M059J (cell line): ENCODE results near the gene MLEC. TPM values are rescaled to one million over a fixed set of nuclear protein-coding genes. Genes with fewer than 3 reads are reported as not detected.

Source experiments
- DNase-seq: peaks from one replicate; pipeline ENCODE4 v3.0.0-alpha.2; 2012; ENCODE audit warnings: low read depth
- total RNA-seq: library from RNA; depleted of rRNA; stranded (reverse); fragments of >200 nt; shearing (Covaris generic); gene quantifications from 2 replicates; pipeline ENCODE4 v1.2.3, GENCODE V29; 2014; rRNA removed

The MLEC gene
- total RNA-seq = 105 and 148 TPM in 2 replicates

- DNase-seq = peak; percentile 96
Observed at GRCh38 chr12:120686690-120687577, at the start of gene MLEC. TSS of gene MLEC (plus strand) at chr12:120687149. CDS start at chr12:120687297, 148 bp downstream.

- DNase-seq = no peak
Observed at GRCh38 chr12:120639771-120640721, 46.9 kb upstream of the MLEC start, which contains the start of gene CABP1. TSS of gene CABP1 (plus strand) at chr12:120640626. CDS start at chr12:120640686, 60 bp downstream.

GRCh38 chr12:120640861-120641833 is 45.8 kb upstream of the MLEC start:
- DNase-seq = peak; percentile 55

GRCh38 chr12:120642121-120642520 is 44.8 kb upstream of the MLEC start:
- no peak for DNase-seq

GRCh38 chr12:120642826-120643225 is 44.1 kb upstream of the MLEC start:
- no peak for DNase-seq

GRCh38 chr12:120643574-120643973 is 43.4 kb upstream of the MLEC start:
- DNase-seq = no peak

GRCh38 chr12:120646044-120646443 is 40.9 kb upstream of the MLEC start:
- DNase-seq = no peak

GRCh38 chr12:120647375-120647755 is 39.6 kb upstream of the MLEC start:
- no peak for DNase-seq

- DNase-seq = no peak
Observed at GRCh38 chr12:120649442-120650232, 37.3 kb upstream of the MLEC start.

- DNase-seq = no peak
Observed at GRCh38 chr12:120650233-120650690, 36.7 kb upstream of the MLEC start.

- DNase-seq = no peak
Observed at GRCh38 chr12:120651821-120652220, 35.1 kb upstream of the MLEC start.

- no peak for DNase-seq
Observed at GRCh38 chr12:120652656-120653435, 34.1 kb upstream of the MLEC start.

GRCh38 chr12:120653611-120654010 is 33.3 kb upstream of the MLEC start:
- no peak for DNase-seq

- DNase-seq = no peak
Observed at GRCh38 chr12:120654656-120655055, 32.3 kb upstream of the MLEC start.

- DNase-seq = no peak
Observed at GRCh38 chr12:120656008-120656407, 30.9 kb upstream of the MLEC start.

- DNase-seq = no peak
Observed at GRCh38 chr12:120658286-120659150, 28.4 kb upstream of the MLEC start.

GRCh38 chr12:120659151-120659525 is 27.8 kb upstream of the MLEC start:
- no peak for DNase-seq

GRCh38 chr12:120661432-120661831 is 25.5 kb upstream of the MLEC start:
- DNase-seq = no peak
